ENCODE measurements around the gene SPG7. TPM values are rescaled to one million over a fixed set of nuclear protein-coding genes. Genes with fewer than 3 reads are reported as not detected.

The SPG7 gene
- total RNA-seq, 1 donor from 2014 or later: 186 TPM

DNA sequence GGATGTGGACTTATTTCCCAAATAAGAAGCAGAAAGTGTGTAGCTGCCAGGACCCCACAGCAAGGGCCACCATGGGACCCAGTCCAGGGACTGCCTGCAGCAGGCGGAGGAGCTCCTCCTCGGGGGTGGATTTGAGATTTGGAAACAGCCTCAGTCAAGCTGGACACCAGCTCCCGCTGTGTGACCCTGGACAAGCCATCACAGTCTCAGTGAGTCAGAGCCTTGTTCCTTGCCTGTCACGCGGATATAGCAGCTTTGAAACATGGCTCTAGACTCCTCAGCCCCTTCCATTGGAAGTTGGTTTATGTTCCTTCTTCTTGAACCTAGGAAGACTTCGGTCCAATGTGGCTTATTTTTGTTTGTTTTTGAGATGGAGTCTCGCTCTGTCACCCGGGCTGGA, 92.8 kb downstream of the SPG7 start:
- Mint-ChIP-seq H3K36me3 (no peaks in the 10 kb centered on the region), H3K9me3 (no peaks in the 10 kb centered on the region), H3K27me3 (ENCODE audit: low read depth) (peaks cover 3% of the 10 kb centered on the region), H3K27ac (no peak overlapping the region), H3K4me3 (no peak overlapping the region), H3K4me1 (peaks cover 8% of the 10 kb centered on the region)
- no peak for DNase-seq (ENCODE audit: low spot score in 2 of 2, unreplicated experiment in 2 of 2)
- TF ChIP-seq, protein P1, sequence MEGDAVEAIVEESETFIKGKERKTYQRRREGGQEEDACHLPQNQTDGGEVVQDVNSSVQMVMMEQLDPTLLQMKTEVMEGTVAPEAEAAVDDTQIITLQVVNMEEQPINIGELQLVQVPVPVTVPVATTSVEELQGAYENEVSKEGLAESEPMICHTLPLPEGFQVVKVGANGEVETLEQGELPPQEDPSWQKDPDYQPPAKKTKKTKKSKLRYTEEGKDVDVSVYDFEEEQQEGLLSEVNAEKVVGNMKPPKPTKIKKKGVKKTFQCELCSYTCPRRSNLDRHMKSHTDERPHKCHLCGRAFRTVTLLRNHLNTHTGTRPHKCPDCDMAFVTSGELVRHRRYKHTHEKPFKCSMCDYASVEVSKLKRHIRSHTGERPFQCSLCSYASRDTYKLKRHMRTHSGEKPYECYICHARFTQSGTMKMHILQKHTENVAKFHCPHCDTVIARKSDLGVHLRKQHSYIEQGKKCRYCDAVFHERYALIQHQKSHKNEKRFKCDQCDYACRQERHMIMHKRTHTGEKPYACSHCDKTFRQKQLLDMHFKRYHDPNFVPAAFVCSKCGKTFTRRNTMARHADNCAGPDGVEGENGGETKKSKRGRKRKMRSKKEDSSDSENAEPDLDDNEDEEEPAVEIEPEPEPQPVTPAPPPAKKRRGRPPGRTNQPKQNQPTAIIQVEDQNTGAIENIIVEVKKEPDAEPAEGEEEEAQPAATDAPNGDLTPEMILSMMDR (IDR thresholded peaks at IDR 0.05; ENCODE audit: unreplicated experiment): no peak

DNA sequence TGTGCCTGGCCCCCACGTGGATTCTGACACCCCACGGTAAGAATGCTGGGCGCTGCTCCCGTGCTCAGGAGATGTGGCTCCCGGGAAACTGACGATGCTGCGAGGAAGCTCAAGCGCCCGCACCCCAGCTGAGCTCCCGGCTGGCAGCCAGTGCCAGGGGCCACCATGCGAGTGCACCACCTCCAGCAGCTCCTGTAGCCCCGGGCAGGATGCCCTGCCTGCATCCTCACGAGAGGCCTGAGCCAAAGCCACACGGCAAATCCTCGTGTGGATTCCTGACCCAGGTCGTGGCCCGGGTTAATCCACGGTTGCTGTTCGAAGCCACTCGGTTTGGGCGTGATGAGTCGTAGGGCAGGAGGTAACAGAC, 93.7 kb downstream of the SPG7 start:
- H3K9me3 Mint-ChIP-seq: no peaks in the 10 kb centered on the region
- TF ChIP-seq, protein P1 (IDR thresholded peaks at IDR 0.05; ENCODE audit: unreplicated experiment): no peak
- no peaks in the 10 kb centered on the region for H3K36me3 Mint-ChIP-seq
- H3K4me3 Mint-ChIP-seq: no peak overlapping the region
- H3K4me1 Mint-ChIP-seq: peaks cover 8% of the 10 kb centered on the region
- no peak overlapping the region for H3K27ac Mint-ChIP-seq
- DNase-seq (ENCODE audit: low spot score in 2 of 2, unreplicated experiment in 2 of 2): no peak
- H3K27me3 Mint-ChIP-seq (ENCODE audit: low read depth): peaks cover 3% of the 10 kb centered on the region

DNA sequence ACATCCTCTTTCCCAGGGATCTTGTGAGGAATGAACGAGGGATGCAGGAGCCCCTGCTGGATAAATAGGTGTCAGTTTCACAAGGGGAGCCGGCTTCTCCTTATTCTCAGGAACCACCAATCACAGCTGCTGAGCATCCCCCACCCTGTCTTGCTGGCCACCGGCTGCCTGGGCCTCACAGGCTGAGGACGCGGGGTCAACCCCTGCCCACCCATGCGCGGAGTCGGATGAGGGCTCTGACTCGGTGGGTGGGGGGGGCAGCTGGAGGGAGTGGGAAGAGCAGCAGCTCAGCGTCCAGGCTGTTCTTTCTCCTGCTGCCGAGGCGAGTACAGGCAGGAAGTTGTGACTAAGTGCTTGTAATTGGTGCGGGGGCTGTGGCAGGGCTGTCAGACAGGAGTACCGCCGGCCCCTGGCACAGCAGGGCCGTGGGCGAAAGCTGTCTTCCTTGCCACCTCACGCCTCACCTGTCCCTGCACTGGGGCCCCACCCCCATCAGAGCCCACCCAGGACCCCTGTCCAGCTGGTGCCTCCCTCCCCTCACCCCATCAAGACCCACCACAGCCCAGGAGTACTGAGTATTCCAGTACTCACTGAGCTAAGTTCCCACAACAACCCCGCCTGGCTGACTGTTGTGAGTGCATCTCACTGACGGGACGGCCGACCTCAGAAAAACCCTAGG, 94.2 kb downstream of the SPG7 start:
- no peak overlapping the region for H3K4me3 Mint-ChIP-seq
- H3K27ac Mint-ChIP-seq: peak overlapping the region; percentile 68
- H3K36me3 Mint-ChIP-seq: no peaks in the 10 kb centered on the region
- no peaks in the 10 kb centered on the region for H3K9me3 Mint-ChIP-seq
- peaks cover 3% of the 10 kb centered on the region for H3K27me3 Mint-ChIP-seq (ENCODE audit: low read depth)
- peak; percentile 53 to 67 for DNase-seq (ENCODE audit: low spot score in 2 of 2, unreplicated experiment in 2 of 2)
- H3K4me1 Mint-ChIP-seq: peaks cover 8% of the 10 kb centered on the region
- TF ChIP-seq, protein P1 (IDR thresholded peaks at IDR 0.05; ENCODE audit: unreplicated experiment): no peak

DNA sequence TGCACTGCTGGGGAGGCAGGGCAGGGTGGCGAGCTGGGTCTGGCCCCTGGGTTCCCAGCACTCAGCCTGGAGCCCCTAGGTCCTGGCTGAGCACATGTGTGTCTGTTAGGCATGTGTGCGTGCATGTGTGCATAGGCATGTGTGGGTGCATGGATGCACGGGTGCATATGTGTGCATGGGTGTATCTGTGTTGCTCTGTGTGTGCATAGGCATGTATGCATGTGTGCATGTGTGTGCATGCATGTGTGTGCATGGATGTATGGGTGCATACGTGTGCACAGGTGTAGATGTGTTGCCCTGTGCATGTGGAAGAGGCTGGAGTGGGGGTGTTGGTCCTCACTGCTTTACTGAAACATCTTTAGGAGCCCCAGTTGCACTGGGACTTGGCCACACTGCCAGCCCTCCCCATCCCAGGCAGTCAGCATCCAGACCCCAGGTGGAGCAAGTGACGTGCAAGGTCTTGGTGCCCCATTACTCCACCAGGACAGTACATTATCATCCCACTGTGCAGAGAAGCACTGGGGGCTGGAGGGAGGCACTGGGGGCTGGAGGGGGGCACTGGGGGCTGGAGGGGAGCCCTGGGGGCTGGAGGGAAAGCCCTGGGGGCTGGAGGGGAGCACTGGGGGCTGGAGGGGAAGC, 94.9 kb downstream of the SPG7 start:
- peak overlapping the region; percentile 68 for H3K27ac Mint-ChIP-seq
- H3K4me3 Mint-ChIP-seq: no peak overlapping the region
- DNase-seq (ENCODE audit: low spot score in 2 of 2, unreplicated experiment in 2 of 2): no peak
- no peaks in the 10 kb centered on the region for H3K36me3 Mint-ChIP-seq
- H3K27me3 Mint-ChIP-seq (ENCODE audit: low read depth): peaks cover 3% of the 10 kb centered on the region
- H3K9me3 Mint-ChIP-seq: no peaks in the 10 kb centered on the region
- TF ChIP-seq, protein P1 (IDR thresholded peaks at IDR 0.05; ENCODE audit: unreplicated experiment): no peak
- H3K4me1 Mint-ChIP-seq: peaks cover 8% of the 10 kb centered on the region

DNA sequence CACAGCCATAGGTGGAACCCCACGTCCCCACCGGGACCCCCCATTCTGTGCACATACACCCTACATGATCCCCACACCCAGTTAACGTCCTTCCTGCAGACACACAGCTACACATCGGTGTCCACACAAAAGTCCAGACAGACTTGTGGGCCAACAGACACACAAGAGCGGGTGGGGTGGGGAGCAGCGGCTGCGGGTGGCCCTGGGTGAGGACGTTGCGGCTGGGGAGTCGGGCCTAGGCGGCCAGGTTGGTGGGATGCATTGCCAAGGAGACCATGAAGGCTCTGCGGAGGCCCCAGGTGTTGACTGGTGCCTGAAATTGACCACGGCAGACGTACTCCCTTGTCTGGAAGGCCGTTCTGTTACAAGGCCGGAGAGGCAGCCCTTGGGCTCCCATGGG, 96.6 kb downstream of the SPG7 start:
- H3K27me3 Mint-ChIP-seq (ENCODE audit: low read depth): peaks cover 3% of the 10 kb centered on the region
- no peak for DNase-seq (ENCODE audit: low spot score in 2 of 2, unreplicated experiment in 2 of 2)
- TF ChIP-seq, protein P1 (IDR thresholded peaks at IDR 0.05; ENCODE audit: unreplicated experiment): no peak
- no peak overlapping the region for H3K27ac Mint-ChIP-seq
- no peak overlapping the region for H3K4me3 Mint-ChIP-seq
- H3K9me3 Mint-ChIP-seq: no peaks in the 10 kb centered on the region
- no peaks in the 10 kb centered on the region for H3K36me3 Mint-ChIP-seq
- peaks cover 8% of the 10 kb centered on the region for H3K4me1 Mint-ChIP-seq

Measured in mesothelial cell of epicardium (in vitro differentiated cells).